Large intestine (tissue), 3 donors: ENCODE measurements around the gene SMURF2. TPM values are rescaled to one million over a fixed set of nuclear protein-coding genes. Genes with fewer than 3 reads are reported as not detected.

ENCODE experiments used
- DNase-seq, 2 donors: peaks; one replicate each; pipeline versions ENCODE4 v3.0.0 to v3.0.0-alpha.2; 2013
- H3K27ac ChIP-seq: one replicate; pipeline ENCODE4 v1.5.1; 2013; ENCODE audit warnings: low read length
- H3K27me3 ChIP-seq: 2 replicates; pipeline ENCODE4 v1.6.1; 2013; ENCODE audit warnings: low read length; ENCODE audit not compliant: control insufficient read depth, insufficient read depth
- H3K36me3 ChIP-seq: 2 replicates; pipeline ENCODE4 v1.6.1; 2013; ENCODE audit warnings: low read length; ENCODE audit not compliant: control insufficient read depth, insufficient read depth
- H3K4me1 ChIP-seq: one replicate; pipeline ENCODE4 v1.6.1; 2013; ENCODE audit warnings: low read length; ENCODE audit not compliant: control insufficient read depth, insufficient read depth
- H3K4me3 ChIP-seq: one replicate; pipeline ENCODE4 v1.5.1; 2013; ENCODE audit warnings: low read length
- H3K9me3 ChIP-seq: one replicate; pipeline ENCODE4 v1.6.1; 2013; ENCODE audit warnings: mild to moderate bottlenecking, low read depth, low read length, moderate library complexity; ENCODE audit not compliant: control insufficient read depth
- whole genome bisulfite sequencing: methylation state at CpG from one replicate; pipeline ENCODE4 v1.1.5; 2013; ENCODE audit warnings: low lambda C conversion rate; ENCODE audit not compliant: insufficient coverage; 5-methylcytosine and 5-hydroxymethylcytosine counted together
- polyA plus RNA-seq: library from polyadenylated mRNA; unstranded; fragments of 120-200 nt; gene quantifications from one replicate; pipeline ENCODE4 v1.2.1, GENCODE V29; 2013

Gene SMURF2
- polyA plus RNA-seq, 1 donor, result 20.4 TPM

DNA sequence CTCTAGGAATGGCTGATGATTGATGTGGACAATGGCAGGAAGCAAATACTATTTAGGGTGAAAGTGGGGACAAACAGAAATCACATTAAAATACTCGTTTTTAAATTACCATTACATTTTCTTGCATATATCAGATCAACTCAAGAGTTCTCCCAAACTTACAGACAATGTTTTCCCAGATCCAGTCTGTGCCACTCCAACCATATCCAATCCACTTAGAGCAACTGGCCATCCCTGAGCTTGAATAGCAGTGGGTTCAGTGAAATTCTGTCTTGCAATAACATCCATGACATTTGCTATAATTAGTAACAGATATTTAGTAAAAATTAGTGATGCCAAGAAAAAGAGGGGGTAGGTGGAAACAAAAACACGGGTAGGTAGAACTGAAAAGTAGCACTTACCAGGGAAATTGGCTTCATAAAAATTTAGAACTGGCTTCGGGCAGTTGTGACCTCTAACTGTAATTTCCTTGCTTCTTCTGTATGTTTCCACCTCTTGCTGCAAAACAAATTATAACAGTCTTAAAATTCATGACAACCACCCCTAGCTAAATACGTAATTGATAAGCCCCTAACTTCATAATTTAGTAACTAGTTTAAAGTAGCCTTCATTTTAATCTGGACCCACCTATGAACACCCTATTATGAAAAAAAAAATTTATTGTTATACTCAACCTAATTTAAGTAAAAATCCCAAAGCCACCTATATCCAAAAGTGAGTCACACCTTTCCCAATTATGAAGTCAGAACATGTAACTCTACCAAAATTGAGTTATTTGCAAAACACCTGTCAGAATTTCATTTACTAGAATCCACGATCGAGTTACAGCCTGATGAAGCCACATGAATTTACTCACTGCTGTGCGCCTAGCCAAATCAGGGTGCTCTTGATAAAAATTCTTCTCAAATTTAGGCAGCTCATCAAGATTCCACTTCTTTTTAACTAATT, 158.0 kb downstream of the SMURF2 start:
- H3K36me3 ChIP-seq, result peaks cover 58% of the 10 kb centered on the region
- H3K4me3 ChIP-seq, result peak overlapping the region; percentile 75
- H3K9me3 ChIP-seq, result no peaks in the 10 kb centered on the region
- H3K27ac ChIP-seq, result peak overlapping the region; percentile 98
- no peak for DNase-seq
- WGBS, result no CpG with 5 or more reads among the region's 7 CpGs
- peaks cover 12% of the 10 kb centered on the region for H3K4me1 ChIP-seq
- H3K27me3 ChIP-seq, result no peaks in the 10 kb centered on the region

DNA sequence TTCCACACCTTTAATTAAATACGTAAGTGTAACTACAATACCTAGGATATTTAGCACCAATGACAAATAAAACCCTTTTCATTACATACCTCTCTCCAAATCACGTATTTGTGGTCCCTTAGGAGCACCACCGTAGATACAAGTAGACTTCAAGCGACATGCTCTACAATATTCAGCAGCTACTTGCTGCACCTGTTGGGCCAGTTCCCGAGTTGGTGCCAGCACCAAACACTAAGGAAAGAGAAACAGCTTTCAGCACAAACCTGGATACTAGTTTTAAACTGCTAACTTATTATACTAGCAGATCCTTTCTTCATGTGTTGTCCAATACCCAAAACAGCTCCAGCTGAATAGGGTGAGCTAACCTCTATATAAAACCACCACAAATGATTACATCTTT, 158.8 kb downstream of the SMURF2 start:
- Histone ChIP-seq H3K27ac (no peak overlapping the region), H3K4me3 (no peak overlapping the region), H3K4me1 (peaks cover 9% of the 10 kb centered on the region), H3K9me3 (no peaks in the 10 kb centered on the region), H3K36me3 (peaks cover 61% of the 10 kb centered on the region), H3K27me3 (no peaks in the 10 kb centered on the region)
- no CpG with 5 or more reads among the region's 5 CpGs for WGBS
- DNase-seq, result no peak

DNA sequence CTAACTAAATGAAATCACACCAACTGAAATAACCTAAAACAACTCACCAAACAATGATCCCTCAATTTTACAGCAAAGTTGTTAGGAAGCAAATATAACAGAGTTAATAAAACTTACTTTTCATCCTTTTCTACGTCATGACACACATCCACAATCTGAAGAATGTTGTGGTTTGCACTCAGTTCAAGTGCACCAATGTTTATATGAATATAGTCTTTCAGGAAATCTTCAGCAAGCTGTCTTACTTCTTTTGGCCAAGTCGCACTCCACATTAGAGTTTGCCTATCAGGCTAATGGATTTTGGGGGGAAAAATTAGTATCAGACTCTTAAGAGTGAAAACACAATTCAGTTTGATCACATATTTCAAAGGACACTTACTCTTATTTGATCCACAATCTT, 159.3 kb downstream of the SMURF2 start:
- DNase-seq, result no peak
- Histone ChIP-seq H3K27me3 (no peaks in the 10 kb centered on the region), H3K36me3 (peaks cover 62% of the 10 kb centered on the region), H3K27ac (no peak overlapping the region), H3K4me1 (peaks cover 11% of the 10 kb centered on the region), H3K9me3 (no peaks in the 10 kb centered on the region), H3K4me3 (no peak overlapping the region)
- no CpG with 5 or more reads among the region's 2 CpGs for WGBS

DNA sequence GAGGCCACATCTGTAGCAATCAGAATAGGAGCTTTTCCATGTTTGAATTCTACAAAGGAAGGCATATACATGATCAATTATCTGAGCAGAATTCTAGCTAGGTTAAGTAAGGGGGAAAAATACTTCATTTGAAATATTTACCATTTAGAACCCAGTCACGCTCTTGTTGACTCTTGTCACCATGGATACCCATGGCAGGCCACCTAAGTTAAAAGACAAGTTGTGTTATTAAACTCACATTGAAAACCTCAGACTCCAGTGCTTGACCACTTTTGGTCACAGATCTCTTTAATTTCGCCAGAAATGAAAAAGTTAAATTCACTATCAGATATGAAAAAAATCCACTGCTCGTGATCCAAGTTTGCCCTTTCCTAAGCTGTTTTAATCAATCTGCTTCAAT, 160.1 kb downstream of the SMURF2 start:
- H3K27ac ChIP-seq, result no peak overlapping the region
- no peaks in the 10 kb centered on the region for H3K27me3 ChIP-seq
- no peak overlapping the region for H3K4me3 ChIP-seq
- no peak for DNase-seq
- peaks cover 66% of the 10 kb centered on the region for H3K36me3 ChIP-seq
- 100% methylated on average over 1 of the region's 3 CpGs for WGBS
- H3K4me1 ChIP-seq, result peaks cover 17% of the 10 kb centered on the region
- H3K9me3 ChIP-seq, result no peaks in the 10 kb centered on the region

DNA sequence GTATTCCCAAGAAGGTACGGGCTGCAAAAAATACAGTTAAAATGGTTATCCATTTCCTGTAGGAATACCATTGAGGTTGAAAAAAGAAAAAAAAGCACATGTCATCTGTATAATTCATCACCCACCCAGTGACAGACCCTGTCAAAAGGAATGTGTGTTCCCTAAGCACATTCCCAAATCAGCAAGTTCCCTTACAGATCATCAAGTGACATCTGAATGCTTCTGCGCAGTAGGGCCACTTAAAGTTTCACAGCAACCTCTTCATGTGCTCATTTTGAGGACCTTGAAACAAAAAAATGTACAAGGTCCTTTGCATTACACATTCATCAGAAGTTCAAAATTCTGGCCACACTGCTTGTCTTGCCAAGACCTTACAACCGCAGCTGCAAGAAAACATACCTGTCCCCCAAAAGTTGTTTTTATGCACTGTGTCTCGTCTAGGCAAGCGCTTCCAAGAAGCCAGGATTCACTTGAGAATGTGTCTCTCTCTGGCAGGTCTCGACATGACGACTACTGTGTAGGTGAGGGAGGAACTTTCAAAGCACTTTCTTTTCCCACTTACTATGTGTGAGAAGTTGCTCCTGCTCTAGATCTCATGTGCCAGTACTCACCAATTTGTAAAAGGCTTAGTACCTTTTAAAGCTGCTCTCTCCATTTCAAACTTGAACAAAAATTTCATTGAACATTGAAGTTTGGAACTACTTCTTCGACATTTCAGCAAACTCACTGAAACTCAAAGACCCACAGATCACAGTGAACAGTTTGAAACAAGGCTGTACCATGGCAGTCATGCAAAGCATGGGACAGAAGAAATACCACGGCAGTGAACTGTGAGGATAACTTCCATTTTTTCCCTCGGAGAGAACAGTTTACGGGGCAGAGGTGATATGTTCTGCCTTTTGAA, 161.0 kb downstream of the SMURF2 start:
- Histone ChIP-seq H3K27ac (no peak overlapping the region), H3K27me3 (no peaks in the 10 kb centered on the region), H3K9me3 (no peaks in the 10 kb centered on the region), H3K4me3 (no peak overlapping the region), H3K36me3 (peaks cover 66% of the 10 kb centered on the region), H3K4me1 (peaks cover 17% of the 10 kb centered on the region)
- DNase-seq, result no peak
- WGBS, result 88% methylated on average over 1 of the region's 11 CpGs

DNA sequence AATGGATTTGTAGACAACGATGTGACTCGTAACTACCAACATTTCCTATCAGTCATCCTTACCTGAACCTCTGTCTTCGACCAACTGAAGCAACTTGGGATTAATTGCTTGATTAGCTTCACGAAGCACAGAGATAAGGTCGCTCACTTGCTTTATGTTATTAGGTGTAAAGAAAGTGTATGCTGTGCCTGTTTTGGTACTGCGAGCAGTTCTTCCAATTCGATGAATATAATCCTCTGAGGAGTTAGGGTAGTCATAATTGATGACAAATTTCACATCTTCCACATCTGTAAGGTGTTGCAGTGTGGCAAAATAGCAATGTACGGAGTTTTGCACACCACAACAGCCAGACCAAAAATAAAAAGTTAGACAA, 161.6 kb downstream of the SMURF2 start:
- no peaks in the 10 kb centered on the region for H3K9me3 ChIP-seq
- peaks cover 17% of the 10 kb centered on the region for H3K4me1 ChIP-seq
- no peak overlapping the region for H3K4me3 ChIP-seq
- no peaks in the 10 kb centered on the region for H3K27me3 ChIP-seq
- H3K36me3 ChIP-seq, result peaks cover 66% of the 10 kb centered on the region
- no peak overlapping the region for H3K27ac ChIP-seq
- 100% methylated on average over 2 of the region's 8 CpGs for WGBS
- no peak for DNase-seq

DNA sequence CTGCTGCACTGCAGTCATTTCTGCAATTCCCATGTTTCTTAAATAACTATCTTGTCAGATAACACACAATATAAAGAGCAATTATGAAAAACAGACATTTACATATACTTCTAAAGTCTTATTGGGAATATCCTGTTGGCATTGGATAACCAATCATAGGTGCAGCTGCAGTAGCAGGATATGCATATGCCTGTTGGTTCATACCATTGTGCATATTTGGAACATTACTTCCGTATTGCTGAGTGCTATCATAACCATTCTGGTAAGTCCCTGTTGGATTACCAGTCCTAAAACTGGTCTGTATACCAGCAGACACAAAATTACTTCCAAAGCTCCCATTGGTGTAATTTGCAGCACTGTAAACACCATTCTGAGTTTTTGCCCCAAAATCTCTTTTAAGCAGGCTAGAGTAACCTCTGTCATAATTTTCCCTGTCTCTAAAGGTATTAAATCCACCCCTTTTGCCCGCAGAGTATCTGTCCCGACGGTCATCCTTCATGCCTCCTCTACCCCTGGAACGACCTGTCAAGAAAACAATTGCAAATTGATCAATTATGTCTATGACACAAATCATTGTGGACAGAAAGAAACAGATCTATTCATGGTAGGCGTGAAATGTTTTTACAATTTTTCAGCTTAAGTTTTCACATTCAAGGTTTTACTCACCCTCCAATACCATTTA, 162.2 kb downstream of the SMURF2 start:
- Histone ChIP-seq H3K36me3 (peaks cover 66% of the 10 kb centered on the region), H3K4me3 (no peak overlapping the region)

DNA sequence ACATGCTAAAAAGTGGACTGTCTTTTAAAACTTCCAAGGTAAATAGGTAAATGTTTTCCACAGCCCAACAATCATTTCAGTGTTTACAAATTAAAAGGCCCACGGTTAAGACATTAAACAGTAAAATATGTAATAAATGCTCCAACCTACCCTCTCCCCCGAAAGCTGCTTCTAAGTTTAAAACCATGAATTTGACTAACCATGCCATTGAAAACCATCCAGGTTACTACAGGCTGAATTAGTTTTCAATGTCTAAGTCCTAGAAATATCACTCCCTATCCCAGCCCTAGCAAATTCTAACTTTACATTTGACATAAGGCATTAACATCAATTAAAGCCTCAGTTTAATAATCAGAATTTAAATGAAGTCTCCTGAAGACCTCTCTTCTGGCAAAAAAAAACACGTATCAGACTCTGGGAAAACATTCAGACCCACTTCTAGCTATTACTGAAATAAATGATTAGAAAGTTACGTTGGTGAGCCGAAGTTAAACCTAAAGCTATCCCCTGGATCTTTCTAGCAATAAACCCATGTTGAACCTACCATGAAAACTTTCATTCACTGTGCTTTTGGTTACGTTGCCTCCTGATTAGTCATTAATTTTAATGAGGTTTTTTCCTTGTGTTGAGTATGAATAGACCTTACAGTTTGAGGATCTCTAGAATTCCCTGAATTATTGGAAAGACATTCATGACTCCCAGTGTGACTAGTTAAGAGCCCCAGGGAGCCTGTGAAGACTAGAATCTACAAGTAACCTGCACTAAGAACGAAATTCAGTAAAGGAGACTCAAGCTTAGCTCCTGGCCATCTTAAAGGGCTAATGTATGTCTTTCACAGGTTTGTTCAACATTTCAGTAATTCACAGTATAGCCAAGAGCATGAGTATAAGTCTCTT, 163.6 kb downstream of the SMURF2 start:
- Histone ChIP-seq H3K4me1 (peaks cover 8% of the 10 kb centered on the region), H3K27me3 (no peaks in the 10 kb centered on the region), H3K36me3 (peaks cover 55% of the 10 kb centered on the region), H3K4me3 (no peak overlapping the region), H3K27ac (peak overlapping the region; percentile 97), H3K9me3 (no peaks in the 10 kb centered on the region)
- no peak for DNase-seq
- no CpG with 5 or more reads among the region's 7 CpGs for WGBS

More for the DNA sequence above, 162.2 kb downstream of the SMURF2 start:
- peaks cover 17% of the 10 kb centered on the region for H3K4me1 ChIP-seq
- WGBS, result 92% methylated on average over 4 of the region's 6 CpGs
- H3K27me3 ChIP-seq, result no peaks in the 10 kb centered on the region
- H3K9me3 ChIP-seq, result no peaks in the 10 kb centered on the region
- H3K27ac ChIP-seq, result no peak overlapping the region
- DNase-seq, result no peak

DNA sequence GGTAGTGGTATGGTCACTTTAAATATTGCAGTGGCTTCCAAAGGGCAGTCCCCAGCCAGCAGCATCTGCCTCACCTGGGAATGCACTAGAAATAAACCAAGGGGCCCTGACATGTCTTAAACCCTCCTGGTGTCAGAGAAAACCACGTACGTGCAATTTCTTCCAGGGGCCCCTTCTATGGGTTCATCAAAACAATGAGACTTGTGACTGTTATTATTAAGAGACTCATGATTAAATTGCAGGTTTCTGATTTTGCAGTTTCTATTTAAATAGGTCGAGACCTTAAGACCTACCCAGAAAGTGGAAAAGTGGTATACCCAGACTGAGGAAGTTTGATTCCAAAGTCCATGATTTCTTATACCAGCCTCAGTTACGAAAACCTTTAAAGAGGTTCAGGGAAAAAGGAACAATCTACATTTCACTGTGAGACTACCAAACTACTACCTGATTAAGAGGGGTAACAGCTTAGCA, 164.5 kb downstream of the SMURF2 start:
- WGBS, result no CpG with 5 or more reads among the region's 4 CpGs
- no peaks in the 10 kb centered on the region for H3K27me3 ChIP-seq
- H3K9me3 ChIP-seq, result no peaks in the 10 kb centered on the region
- no peak for DNase-seq
- H3K4me1 ChIP-seq, result peaks cover 8% of the 10 kb centered on the region
- peak overlapping the region; percentile 97 for H3K27ac ChIP-seq
- H3K4me3 ChIP-seq, result peak overlapping the region; percentile 79
- H3K36me3 ChIP-seq, result peaks cover 51% of the 10 kb centered on the region
